ENCODE measurements around the gene HOXB2.

HOXB2 gene

DNA sequence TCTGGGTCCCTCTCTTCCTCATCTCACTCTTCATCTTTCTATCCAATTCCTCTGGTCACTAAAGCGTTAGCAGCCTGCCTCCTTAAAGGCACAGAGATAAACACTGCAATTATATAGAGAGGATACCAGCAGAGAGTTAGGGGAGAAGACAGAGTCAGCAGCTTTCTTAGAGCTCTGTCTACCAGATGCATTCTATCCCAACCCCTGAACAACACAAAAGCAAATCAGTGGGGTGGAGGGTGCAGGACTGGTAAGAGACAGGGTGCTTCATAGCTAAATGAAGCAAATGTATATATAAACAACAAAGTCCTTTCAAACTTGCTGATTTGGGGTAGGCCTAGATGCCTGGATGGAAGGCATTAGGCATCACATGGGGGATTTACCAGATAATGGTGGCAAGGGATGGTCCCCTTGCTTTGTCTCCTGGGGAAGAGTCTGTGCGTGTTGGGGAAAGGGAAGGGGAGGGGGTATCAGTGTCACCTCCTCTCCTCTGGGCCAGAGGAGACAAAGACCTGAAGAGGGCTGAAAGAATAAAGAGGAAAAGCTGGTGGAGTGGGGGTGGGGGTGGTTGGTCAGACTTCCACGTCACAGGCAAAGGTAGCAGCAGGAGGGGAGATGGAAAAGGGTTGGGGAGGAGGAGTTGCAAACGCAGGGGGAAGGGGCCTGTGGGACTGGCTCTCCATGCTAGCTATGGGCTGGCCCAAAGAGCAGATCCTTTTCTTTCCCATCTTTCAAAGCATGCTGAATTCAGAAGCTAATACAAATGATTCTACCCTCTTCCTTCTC, 21.2 kb upstream of the HOXB2 start:
- no peak for DNase-seq (ENCODE audit: low read depth in 2 of 3, low spot score in 2 of 3)

DNA sequence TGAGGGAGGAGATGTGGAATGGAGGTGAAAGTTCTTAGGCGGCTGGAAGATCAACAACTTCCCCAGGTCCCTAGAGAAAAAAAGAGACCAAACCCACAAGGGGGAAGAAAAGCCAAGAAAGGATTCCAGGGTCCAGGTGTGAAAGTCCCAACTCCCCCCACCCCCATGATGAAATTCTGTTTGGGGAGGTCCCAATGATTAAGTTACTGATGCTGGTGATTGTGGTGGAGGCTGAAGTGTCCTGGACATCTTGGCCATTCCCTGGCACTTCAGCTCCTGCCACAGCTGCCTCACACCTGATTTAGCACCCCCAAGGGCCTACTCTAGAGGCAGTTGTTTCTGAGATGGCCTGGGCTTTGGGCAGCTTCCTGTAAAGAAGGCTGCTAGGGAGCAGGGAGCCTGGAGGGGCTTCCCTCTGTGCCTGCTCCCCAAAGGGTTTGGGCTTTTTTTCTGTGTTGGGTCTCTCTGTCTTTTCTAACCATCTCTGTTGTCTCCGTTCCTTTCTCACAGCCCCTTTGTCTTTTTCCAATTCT, 20.2 kb upstream of the HOXB2 start:
- DNase-seq (ENCODE audit: low read depth in 2 of 3, low spot score in 2 of 3): no peak

DNA sequence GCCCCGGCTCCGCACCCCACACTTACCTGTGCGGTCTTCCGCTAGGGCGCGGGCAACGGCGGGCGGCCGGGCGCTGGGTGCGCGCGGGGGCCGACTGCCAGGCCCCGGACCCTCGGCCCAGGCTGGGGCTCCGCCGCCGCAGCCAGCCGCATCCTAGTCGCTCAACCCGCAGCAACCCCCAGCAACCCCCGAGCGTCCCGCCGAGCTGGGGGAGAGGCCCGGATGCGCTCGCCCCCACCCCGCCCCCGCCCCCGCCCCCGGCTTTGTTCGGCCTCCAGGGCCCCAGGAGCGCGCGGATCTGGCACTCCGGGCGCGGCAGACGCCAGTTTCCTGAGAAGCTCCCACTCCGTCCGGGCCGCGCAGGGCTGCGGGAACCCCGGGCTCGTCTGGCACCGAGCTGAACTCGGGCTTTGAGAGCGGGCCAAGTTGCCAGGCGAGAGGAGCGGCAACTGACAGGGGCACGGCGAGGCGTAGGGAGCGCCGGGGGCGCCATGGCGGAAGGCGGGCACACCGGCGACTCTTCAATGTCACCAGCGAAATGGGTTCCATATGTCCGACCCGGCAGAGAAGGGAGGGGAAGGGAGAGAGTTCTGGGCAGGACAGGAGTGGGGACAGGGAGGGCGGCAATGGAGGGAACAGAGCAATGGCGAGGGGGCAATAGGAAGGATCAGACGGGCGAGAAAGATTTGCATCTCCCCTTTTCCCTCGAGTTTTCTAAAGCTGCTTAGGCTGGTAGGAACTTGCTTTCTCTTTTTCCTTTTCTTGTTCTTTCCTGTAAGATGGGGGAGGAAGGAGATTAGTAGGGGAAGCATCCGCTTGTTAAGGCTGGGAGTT, 19.5 kb upstream of the HOXB2 start:
- DNase-seq (ENCODE audit: low read depth in 2 of 3, low spot score in 2 of 3): no peak

DNA sequence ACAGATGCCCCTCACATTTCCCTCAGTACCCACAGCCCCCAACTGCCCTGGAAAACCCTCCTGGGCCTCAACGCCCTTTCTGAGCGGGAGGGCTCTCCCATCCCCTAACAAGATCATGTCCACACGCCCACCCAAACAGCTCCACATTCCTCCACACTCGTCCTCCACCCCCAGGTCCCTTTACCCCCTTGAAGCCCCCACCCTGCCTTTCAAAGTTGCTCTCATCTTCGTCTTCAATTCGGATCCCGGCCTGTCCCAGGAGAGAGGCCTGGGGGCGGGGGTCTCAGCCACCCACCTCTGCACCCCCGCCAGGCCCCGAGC, 18.9 kb upstream of the HOXB2 start:
- DNase-seq (ENCODE audit: low read depth in 2 of 3, low spot score in 2 of 3): no peak

DNA sequence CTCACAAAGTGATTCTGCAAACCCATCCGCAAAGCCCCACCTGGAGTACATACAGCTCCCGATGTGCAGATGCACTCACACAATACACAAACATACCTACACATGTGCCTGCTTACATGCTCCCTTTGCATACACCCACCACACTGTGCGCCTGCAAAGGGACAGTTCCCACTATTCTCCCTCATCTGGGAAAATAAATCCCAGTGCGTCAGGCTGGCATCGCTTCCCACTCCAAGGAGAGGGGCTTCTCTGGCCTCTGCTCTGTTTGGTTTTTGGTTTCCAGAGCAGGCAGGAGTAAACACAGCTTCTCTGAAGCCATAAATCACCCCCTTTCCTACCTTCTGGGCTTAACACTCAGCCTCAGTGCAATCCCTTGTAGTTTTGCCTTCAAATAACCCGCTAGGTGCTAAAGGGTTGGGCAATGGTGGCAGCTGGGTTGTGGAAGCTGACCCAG, 18.5 kb upstream of the HOXB2 start:
- DNase-seq (ENCODE audit: low read depth in 2 of 3, low spot score in 2 of 3): no peak

DNA sequence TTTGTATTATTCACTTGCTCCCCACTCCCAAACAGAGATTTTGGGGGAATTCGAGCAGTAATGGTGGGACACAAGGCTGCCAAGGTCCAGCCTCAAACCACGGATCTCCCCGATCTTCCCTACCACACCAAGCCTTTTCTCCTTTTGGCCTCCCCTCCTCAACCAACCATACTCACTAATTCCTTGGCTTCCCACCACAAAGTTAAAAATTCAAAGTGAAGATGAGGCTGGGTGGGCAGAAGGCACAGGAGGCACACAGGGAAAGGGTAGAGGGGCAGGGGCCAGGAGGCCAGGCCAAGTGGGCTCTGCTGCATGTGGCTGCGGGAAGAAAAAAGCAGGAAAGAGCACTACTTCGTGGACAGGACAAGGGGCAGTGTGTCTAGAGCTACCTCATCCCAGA, 18.0 kb upstream of the HOXB2 start:
- no peak for DNase-seq (ENCODE audit: low read depth in 2 of 3, low spot score in 2 of 3)

DNA sequence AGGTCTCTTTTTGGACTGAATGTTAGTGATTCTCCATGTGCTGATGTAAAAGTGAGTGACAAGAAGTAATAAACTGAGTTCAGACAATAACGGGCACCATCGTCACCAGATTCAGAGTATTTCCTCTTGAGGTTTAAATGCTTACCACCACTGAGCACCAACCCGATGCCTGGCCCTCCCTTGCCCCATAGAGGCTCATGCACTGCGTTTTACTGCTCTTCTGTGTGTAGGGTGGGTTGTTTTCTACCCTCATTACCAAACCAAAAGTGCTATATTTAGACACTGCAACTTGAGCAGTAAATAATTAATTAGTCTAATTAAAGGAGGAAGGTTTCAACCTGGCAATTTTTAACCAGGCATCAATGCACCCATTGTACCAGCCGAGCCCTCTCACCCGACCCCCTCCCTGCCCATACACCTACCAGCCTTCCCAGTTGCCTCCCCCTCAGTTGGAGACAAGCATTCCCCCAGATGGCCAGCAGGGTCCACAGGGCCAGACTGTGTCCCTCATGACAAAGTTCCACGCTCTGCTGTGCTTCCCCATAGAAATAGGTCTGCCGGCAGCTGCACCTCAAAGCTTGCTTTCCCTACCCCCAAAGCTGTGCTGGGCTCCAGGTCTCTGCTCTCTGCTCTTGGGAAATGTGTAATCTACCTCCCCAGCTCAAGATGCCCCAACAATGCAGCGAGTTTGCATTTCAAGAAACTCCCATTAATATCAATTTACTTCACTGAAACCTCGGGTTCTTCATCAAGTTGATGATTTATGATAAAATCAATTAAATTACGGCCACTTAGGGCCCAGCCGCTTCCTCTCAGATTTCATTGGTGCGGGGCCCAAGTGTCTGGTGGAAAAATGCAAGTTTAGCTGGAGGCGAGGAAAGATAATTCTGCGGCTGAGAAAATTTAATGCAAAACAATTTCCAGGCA, 17.2 kb upstream of the HOXB2 start:
- DNase-seq (ENCODE audit: low read depth in 2 of 3, low spot score in 2 of 3): no peak

DNA sequence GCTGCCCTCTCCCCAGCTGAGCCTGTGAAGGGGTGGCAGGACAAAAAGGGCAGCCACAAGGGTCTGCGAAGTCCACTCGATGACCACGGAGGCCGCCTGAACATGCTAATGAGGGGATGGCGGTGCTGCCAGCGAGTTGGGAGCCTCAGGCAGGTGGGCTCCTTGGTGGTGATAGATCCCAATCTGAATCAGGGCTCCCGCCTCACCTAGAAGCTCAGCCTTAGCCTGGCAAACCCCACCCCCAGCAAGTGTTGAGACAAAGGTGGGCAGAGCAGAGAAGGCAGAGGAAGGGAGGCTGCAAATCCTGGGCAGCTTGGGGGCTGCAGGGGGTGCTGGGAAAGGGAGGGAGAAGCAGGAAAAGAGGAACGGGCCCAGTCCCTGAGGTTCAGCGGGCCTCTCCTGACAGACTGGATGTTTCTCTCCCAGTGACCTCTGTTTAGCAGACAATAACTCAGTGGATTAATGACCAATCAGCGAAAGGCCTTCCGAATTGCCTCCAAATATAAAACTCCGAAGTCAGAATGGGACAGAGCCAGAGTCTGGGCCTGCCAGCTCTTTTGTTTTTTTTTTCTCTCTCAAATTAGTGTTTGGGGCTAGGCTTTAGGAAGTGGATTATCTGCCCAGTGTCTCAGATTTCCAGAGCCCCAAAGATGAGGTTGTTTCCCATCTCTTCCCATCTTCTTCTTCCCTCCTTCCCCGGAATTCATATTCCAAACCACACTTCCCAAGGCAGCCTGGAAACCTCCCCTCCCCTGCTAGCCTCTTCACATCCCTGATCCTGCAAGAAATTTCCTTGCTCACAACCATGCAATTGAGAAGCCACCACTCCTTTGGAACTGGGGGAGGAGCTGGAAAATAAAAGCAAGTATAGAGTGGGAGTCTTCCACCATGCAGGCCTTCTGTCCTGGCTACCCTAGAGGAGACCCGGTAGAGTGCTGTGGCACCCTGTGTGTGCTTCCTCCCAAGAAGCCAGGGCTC, 15.2 kb upstream of the HOXB2 start:
- DNase-seq (ENCODE audit: low read depth in 2 of 3, low spot score in 2 of 3): no peak

DNA sequence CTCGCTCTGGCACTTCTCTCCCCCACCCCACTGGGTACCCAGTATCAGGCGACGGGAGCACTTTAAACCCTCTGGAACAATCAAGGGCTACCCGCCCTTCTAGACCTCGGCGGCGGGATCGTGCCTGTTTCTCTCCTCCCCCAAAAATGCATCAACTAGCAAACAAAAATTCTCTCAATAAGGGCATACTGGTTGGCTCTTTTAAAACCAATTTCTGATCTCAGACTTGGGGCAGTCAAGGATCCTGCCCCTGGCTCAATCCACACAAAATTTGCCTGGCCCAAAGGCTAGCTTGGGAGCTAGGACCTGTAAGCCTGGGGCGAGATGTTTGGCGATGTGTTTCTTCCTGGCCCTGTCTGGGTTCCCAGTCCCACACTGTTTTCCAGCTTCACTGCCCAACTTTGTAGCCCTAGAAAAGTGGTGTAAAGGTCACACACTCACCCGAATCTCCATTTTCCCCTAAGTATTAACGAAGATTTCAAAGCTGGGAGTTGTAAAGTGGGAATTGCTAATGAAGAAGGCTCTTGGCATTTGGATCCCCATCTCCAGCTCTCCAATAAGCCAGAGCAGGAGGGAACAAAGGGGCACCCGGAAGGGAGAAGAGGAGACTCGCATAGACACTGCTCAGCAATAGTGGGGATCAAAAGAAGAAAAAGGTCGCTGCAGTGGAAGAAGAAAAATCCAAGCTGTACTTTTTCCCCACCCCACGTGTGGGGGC, 14.4 kb upstream of the HOXB2 start:
- no peak for DNase-seq (ENCODE audit: low read depth in 2 of 3, low spot score in 2 of 3)

DNA sequence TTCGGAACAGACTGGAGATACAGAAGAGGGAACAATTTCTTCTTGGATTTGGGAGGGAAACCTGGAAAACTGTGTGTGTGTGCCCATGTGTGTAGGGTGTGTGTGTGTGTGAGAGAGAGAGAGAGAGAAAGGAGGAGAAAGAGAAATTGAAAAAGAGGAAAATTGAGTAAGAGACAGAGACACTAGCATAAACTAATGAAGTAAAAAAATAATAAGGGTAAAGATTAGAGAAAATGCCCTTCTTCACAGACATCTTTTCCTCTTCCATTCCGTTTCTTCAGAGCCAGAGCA, 13.9 kb upstream of the HOXB2 start:
- no peak for DNase-seq (ENCODE audit: low read depth in 2 of 3, low spot score in 2 of 3)

DNA sequence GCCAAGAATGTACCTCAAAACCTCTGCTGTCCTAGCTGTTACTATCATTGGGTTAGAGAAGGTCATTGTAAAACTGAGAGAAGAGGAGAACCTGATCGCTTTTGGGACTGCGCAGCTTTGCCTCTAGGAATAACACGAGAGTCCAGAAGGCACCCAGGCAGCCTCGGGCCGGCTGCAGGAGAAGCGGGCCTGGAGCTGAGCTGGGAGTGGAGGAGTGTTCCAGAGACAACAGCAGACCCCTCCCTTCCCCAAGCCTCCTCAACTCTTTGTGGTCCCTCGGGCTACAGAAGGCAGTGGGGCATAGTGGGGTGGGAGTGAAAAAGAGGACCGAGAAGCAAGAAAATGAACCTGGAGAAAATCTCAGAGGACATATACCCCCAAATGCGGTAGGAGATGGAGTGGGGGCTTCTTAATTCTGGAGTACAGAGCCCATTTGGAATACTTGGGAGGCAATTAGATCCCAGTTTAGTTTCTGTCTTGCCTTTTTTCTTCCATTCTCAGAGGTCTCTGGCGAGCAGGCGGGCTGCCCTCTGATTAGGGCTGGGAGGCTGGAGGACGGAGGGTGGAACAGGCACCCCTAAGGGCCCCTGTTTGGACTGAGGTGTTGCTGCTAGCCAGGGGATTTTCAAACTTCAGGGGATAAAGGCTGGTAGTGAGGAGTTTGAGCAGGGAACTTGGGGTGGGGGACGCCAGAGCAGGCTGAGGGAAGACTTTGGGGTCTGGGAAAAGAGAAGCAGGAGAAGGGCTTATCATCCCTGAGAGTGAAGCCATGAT, 13.3 kb upstream of the HOXB2 start:
- DNase-seq (ENCODE audit: low read depth in 2 of 3, low spot score in 2 of 3): no peak

DNA sequence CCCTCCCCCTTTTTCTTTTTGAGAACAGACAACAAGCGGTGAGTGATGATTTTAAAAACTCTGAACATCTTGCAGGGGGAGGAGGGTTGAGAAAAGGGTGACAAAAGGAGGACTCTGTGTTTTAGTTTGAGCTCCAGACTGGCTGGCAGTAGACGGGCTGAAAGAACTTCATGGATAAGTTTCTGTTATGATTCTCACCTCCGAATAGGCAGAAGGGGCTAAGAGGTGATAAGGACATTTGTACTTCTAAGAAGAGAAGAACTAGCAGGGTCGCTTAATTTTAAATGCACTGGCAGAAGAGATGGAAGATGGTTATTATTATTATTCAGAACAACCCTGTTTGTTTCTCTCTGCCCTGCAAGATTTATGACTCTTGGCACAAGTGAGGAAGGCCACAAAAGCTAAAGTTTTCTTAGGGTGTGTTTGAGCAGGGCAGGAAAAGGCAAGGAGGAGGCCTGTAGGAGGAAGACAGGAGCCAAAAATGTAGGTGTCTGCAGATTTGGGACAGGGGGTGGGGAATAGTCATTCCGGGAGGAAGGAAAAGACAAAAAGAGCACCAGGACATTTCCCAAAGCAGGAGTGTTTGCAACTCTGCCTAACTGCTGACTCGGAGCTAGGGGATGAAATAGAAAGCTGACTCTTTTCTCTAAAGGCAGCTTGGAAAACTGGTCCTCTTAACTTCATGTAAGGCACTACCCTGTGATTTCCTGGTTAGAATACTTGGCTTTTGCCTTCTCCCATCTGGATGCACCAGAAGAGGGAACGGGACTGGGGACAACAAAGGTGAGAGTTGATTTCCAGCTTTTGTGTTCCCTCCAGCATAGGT, 11.9 kb upstream of the HOXB2 start:
- no peak for DNase-seq (ENCODE audit: low read depth in 2 of 3, low spot score in 2 of 3)

DNA sequence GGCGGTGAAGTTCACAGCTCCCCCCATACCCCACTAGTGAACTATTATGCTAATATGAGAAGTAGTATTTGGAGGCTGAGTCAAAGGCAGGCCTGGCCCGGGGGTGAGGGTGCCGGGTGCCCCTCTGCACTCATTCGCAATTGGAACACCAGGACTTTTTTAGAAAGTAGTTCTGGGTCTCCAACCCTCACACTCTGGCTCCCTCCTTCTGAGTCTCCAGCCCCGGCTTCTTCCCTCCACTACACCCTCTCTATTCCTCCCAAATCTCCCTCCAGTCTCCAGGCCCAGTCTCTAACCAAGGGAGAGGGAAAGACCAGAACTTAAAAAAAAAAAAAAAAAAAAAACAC, 11.3 kb upstream of the HOXB2 start:
- DNase-seq (ENCODE audit: low read depth in 2 of 3, low spot score in 2 of 3): no peak

DNA sequence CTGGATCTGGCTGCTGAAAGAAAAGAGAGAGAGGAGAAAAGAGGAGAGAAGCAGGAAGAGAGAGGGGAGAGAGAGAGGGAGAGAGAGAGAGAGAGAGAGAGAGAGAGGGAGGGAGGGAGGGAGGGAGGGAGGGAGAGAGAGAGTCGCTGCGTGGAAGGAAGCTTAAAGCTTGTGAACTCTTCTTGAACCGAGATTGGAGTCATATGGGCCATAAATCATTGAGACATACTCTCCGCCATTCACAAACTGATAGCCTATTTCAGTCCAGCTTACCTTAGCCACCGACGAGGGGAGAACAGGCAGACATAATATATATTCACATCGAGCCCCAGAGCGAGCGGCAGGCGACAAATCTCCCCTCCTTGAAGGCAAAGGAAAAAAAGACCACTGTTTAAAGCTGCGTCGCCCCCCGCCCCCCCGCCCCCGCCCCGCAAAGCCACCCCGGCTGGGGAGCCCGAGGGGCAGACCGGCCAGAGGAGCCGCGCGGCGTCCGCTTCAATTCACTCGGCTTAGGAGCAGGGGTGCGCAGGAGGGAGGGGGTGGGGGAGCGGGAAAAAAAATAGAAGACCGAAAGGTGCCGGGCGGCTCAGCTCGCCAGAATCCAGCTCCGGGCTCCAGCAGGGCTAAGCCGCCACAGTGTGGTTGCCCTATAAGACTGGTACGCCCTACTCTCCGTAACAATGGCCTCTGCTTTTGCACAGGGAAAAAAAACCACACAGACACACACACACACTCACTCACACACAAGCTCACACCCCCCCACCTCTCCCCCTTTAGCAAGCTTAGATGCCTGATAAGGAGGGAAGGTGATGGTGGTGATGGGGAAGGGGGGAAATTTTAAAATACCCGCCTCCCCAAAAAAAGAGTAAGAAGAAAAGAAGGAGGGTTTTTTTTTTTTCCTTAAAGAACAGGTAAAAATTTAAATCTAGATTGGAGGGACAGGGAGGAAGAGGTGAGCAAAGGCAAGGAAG, 10.6 kb upstream of the HOXB2 start:
- DNase-seq (ENCODE audit: low read depth in 2 of 3, low spot score in 2 of 3): no peak

DNA sequence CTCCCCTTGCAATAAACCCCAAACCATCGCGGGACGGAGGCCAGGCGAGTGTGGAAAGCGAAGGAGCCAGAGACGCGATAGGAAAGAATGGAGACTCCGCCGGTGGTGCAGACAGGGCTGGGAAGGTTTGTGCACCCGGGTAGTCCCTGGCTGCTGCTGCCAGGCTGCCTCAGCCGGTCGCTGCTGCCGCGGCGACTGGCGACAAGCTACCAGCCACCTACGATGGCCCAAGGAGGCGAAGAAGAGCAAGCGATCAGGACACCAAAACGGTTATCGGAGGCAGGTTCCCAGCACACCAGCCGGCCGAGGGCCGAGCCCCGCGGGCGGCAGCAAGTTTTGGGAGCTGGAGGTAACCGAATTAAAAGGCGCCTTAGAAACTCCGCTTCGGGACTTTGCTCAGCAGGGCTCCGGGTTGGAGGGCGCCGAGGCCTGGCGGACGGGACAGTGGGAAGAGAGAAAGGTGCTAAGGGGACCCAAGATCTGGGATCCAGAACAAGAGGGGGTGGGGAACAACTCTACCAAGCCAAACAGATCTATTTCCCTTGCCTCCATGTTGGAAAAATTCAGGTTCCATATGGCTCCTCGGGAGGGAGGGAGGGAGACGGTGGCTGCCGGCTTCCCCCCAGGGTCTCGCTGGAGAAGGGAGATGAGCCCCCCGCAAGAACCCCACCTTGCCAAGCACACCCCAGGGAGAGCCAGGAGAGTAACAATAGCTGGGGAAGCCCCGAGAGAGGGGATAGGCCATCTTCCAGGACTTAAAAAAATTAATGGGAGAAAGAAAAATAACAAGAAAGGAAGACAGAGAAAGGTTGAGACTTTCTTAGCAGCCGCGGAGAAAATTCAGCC, 9.7 kb upstream of the HOXB2 start:
- no peak for DNase-seq (ENCODE audit: low read depth in 2 of 3, low spot score in 2 of 3)

DNA sequence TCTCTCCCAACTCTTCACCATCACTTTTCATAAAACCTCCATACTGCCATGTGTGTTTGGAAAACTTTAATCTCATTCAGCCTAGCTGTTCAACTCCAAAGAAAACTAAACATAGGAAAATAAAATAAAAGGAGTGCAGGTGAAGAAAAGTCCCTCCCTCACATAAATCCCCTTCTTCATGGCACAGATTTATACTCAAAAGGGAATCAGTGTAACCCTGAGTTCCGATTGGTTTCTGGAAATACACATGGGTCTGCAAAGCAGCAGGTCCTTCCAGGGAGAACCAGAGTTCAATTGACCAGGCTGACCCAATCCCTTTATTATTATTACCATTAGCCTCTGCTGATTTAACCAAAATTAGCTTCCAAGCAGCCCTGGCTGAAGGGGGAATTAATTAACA, 8.9 kb upstream of the HOXB2 start:
- DNase-seq (ENCODE audit: low read depth in 2 of 3, low spot score in 2 of 3): no peak

Data from activated CD8-positive, alpha-beta memory T cell treated with anti-CD3 and anti-CD28 coated beads for 48 hours (primary cell).